Measurements from ENCODE around the gene PSMA3.

DNA sequence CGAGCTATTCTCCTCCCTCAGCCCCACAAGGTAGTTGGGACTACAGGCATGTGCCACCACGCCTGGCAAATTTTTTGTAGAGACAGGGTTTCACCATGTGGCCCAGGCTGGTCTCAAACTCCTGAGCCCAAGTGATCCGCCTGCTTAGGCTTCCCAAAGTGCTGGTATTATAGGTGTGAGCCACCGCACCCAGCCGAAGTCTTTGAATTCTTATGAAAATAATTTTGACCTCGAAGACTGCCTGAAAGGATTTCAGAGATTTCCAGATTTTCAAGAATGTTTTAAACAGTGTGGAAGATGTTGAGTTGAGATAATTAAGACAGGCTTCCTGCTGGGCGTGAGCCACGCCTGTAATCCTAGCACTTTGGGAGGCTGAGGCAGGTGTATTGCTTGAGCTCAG lies 5.0 kb downstream of the PSMA3 start:
- TF ChIP-seq, protein P1, sequence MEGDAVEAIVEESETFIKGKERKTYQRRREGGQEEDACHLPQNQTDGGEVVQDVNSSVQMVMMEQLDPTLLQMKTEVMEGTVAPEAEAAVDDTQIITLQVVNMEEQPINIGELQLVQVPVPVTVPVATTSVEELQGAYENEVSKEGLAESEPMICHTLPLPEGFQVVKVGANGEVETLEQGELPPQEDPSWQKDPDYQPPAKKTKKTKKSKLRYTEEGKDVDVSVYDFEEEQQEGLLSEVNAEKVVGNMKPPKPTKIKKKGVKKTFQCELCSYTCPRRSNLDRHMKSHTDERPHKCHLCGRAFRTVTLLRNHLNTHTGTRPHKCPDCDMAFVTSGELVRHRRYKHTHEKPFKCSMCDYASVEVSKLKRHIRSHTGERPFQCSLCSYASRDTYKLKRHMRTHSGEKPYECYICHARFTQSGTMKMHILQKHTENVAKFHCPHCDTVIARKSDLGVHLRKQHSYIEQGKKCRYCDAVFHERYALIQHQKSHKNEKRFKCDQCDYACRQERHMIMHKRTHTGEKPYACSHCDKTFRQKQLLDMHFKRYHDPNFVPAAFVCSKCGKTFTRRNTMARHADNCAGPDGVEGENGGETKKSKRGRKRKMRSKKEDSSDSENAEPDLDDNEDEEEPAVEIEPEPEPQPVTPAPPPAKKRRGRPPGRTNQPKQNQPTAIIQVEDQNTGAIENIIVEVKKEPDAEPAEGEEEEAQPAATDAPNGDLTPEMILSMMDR (IDR thresholded peaks at IDR 0.05; ENCODE audit: low read depth, low read length) = no peak
- TF ChIP-seq POLR2A (IDR thresholded peaks at IDR 0.05; ENCODE audit: extremely low read depth, insufficient read length) = no peak
- TF ChIP-seq, protein P2, sequence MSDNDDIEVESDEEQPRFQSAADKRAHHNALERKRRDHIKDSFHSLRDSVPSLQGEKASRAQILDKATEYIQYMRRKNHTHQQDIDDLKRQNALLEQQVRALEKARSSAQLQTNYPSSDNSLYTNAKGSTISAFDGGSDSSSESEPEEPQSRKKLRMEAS (IDR thresholded peaks at IDR 0.05; ENCODE audit: low read depth, low read length) = no peak
